Measurements from ENCODE around the gene LRR1.
"Not testable (repeated sequence)": the region's sequence is repeated elsewhere in the genome, so short reads cannot be mapped to it uniquely, and the experiment has no call there.

Gene LRR1, protein sequence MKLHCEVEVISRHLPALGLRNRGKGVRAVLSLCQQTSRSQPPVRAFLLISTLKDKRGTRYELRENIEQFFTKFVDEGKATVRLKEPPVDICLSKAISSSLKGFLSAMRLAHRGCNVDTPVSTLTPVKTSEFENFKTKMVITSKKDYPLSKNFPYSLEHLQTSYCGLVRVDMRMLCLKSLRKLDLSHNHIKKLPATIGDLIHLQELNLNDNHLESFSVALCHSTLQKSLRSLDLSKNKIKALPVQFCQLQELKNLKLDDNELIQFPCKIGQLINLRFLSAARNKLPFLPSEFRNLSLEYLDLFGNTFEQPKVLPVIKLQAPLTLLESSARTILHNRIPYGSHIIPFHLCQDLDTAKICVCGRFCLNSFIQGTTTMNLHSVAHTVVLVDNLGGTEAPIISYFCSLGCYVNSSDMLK

DNA sequence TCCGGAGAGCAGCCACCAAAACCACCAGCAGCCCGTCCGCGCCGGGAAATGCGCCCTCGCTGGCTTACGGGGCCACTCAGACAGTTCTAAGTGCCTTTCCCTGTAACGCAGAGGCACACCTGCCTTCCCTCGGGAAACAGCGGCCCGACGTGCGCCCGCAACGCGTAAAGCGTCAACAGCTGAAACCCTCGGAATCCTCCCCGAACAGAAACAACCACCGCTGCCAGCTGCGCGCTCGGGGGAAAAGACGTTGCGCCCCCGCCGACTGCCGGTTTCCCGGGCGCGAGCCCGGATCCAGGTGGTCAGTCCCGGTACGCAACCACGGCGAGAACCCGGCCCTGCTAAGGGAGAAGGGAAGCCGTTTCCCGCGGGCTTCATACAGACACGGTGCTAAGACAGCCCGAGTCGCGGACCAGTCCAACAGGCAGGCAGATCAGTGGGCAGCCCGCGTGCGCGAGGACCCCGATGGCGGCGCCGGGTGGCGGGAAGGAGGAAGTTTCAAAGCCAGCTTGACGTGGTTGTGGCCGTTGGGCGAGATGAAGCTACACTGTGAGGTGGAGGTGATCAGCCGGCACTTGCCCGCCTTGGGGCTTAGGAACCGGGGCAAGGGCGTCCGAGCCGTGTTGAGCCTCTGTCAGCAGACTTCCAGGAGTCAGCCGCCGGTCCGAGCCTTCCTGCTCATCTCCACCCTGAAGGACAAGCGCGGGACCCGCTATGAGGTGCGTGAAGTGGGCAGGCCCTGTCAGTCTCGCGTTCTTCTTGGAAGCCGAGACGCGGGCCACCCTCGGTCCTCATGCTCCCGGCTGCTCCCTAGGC is at the start of gene LRR1:
Gene LRR1 (plus strand): TSS at position 456 of the 816 bp plus-strand sequence. CDS start 81 bp downstream, at position 537.
- peak; percentile 81 for DNase-seq

DNA sequence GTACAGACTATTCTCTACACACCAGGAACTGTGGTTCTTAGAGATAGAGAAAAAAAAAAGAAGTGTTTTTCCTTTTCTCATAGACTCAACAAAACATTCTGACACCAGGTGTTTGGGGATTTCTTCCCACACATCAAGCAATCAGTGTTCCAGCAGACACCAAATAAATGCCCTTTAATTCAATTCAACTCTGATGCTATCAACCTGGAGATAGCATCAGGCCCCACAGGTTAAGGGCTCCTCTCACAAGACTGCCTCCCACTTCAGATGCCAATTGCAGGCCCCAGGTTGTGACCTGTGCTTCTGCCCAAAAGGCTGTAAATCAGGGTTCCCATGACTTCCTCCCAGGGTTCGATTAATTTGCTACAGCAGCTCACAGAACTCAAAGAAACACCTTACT is 49.3 kb upstream of the LRR1 start:
- no peak for DNase-seq

DNA sequence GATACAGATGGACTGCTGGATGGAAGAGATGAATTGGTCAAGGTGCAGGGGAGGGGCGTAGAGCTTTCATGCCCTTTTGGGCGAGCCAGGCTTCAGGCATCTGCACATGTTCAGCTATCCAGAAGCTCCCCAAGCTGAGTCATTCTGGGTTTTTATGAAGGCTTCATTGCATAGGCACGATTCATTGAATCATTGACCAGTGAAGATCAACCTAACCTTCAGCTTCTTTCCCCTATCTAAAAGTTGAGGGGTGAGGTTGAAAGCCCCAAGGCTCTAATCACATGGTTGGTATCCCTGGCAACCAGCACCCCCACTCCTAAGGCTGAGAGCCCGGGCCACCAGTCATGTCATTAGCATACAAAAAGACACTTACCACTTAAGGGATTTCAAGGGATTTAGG is 48.9 kb upstream of the LRR1 start:
- no peak for DNase-seq

DNA sequence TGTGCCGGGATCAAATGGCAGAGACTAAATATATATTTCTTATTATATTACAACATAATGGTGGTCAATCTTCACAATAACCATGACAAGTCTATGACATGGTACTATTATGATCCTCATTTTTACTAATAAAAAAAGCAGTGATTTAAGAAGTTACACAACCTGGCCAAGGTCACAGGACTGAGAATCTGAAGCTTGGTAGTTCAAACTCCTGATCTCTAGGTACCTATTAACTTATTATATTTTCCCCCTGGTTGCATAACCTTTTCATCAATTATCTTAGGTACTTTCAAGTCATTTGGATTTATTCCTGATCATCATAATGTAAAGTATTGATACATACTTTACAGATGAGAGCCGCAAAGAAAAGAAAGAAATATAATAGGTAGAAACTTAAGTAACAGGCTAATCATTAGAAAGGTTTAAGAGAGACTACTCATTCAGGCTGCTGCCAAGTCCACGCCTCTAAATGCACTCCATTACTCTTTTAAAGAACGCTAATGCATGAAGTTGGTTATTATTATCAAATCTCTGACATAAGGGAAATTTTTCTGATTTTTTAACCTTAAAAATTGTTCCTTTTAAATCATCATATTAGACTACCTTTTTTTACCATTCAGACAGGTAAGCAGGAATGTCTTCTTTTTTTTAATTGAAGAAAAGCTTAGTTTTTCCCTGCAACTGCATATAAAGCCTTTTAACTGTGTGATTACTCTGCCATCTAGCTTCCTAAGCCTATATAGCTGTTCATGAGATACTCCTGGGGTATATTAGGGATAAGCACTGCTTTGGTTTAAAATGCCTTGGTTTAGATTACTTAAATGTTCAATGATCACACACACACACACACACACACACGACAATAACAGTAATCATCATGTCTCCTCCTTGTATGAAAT is 48.2 kb upstream of the LRR1 start:
- no peak for DNase-seq

DNA sequence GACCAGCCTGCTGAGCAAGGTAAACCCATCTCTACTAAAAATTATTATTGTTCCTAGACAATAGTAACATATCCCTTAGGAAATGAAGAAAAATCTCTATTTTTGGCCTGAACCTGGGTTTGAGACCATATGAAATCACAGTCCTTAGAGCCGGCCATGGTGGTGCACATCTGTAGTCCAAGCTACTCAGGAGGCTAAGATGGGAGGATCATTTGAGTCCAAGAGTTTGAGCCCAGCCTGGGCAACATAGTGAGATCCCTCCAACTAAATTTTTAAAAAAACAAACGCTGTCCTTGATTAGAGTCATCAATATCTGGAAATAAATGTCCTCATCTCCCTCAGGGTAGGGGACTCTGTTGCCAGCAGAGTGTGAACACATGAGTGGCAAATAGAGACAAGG is 47.2 kb upstream of the LRR1 start:
- no peak for DNase-seq

DNA sequence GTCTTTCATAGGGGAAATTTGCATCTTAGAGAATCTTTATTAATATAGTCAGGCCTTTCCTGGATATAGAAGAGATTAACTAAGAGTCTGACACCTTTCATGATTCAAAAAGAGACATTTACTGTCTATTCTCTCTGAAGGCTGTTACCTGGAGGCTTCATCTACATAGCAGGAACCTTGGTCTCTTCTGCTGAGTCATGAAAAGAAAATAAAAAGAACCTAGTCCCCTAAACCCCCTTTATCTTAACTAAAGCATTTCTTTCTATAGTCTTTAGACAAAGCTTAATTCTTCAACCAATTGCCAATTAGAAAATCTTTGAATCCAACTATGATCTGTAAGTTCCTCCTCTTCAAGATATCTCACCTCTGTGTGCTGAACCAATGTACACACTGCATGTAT is 45.6 kb upstream of the LRR1 start:
- DNase-seq: no peak

DNA sequence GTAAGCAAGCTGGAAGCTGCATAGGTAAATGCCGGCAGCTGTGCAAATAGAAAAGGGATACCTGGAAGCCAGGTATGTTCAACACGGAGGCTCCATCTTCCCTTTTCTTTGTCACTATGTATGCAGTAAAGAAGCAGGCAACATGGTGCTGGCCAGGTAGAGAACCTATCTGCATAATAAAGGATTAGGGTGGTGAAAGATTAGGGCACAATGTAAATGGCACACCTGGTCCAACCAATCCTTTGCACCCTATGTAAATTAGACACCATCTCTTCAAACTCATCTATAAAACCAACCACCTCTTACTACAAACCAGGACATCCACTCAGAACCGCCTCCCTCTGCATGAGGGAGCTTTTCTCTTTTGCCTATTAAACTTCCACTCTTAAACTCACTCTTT is 44.8 kb upstream of the LRR1 start:
- no peak for DNase-seq

DNA sequence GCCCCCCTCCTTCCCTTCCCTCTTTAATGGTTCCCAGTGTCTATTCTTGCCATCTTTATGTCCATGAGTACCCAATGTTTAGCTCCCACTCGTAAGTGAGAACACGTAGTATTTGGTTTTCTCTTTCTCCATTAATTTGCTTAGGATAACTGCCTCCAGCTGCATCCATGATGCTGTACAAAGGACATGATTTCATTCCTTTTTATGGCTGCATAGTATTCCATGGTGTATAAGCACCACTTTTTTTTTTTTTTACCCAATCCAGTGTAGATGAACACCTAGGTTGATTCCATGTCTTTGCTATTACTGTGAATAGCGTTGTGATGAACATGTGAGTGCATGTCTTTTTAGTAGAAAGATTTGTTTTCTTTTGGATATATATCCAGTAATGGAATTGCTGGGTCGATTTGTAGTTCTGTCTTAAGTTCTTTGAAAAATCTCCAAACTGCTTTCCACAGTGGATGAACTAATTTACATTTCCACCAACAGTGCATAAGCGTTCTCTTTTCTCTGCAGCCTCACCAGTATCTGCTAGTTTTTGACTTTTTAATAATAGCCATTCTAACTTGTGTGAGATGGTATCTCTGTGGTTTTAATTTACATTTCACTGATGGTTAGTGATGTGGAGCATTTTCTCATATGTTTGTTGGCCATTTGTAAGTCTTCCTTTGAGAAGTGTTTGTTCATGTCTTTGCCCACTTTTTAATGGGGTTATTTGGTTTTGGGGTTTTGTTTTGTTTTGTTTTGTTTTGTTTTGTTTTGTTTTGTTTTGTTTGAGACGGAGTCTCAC is 38.6 kb upstream of the LRR1 start:
- no peak for DNase-seq

DNA sequence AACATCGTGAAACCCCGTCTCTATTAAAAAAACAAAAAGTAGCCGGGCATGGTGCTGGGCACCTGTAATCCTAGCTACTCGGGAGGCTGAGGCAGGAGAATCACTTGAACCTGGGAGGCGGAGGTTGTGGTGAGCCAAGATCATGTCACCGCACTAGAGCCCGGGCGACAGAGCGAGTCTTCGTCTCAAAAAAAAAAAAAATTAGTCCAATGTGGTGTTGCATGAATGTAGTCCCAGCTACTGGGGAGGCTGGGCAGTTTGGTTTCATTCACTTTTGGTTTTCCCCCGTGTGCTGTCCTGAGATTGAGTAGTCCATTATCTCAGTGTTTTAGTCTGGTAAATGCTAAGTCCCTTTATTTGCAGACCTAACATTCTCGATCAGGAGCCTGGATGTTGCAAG is 32.0 kb upstream of the LRR1 start:
- no peak for DNase-seq

DNA sequence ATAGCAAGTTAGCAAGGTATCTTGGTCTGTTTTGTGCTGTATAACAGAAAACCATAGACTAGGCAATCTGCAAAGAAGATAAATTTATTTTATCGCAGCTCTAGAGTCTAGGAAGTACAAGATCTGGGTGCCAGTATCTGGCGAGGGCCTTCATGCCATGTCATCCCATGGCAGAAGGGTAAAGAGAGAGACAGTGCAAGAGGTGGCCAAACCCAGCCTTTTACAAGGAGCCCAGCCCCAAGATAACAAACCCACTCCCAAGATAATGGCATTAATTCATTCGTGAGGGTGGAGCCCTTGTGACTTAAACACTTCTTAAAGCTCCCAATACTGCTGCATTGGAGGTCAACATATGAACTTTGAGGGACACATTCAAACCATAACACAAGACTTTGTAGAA is 29.5 kb upstream of the LRR1 start:
- DNase-seq: no peak

DNA sequence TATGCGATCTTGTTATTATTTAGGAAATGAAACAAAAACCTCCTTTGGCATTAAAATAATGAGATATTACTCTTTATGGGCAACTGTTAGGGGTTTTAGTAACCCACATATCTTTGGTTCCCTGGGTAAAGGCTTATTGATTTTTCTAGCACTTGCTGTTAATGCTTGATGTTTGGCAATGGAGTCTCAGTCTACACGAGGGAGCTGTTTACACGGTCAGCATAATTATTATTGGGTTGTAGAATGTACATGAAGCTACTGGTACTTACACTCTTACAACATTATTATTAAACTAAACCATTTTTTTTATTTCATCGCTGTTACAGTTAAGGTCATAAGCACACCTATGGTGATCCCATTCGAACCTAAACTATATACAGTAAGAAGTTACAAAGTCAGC is 24.7 kb upstream of the LRR1 start:
- no peak for DNase-seq

DNA sequence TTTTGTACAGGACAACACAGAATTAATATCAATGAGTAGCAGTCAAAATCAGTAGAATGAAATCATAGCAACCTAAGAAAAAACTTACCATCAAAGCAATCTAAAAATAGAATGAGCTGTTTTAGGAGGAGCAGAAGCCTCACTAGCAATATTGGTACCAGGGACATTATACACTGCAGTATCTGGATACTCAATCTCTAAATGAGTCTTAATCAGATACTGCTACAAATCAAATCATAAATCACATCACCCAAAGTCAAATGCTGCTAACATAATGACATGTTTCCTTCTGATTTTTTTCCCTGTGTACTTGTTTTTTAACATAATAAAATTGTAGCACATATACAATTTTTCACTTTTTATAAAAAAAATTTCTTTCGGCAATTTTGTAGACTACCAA is 20.6 kb upstream of the LRR1 start:
- DNase-seq: no peak

DNA sequence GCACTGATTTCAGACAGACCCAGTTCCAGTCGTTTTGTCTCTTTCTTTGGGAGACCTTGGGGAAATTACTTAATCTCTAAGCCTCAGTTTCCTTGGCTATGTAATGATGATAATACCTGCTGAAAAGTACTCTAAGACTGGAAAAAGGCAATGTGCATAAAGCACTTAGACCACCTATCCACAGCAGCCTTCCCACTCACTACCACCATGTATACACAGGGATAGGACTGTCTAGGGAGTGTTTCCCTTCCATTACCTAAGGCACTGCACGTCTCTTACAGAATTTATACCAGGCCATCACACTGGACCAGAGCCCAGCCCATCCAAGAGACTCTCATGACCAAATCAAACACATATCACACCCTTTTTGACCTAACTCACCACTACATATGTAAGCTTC is 18.9 kb upstream of the LRR1 start:
- DNase-seq: no peak

DNA sequence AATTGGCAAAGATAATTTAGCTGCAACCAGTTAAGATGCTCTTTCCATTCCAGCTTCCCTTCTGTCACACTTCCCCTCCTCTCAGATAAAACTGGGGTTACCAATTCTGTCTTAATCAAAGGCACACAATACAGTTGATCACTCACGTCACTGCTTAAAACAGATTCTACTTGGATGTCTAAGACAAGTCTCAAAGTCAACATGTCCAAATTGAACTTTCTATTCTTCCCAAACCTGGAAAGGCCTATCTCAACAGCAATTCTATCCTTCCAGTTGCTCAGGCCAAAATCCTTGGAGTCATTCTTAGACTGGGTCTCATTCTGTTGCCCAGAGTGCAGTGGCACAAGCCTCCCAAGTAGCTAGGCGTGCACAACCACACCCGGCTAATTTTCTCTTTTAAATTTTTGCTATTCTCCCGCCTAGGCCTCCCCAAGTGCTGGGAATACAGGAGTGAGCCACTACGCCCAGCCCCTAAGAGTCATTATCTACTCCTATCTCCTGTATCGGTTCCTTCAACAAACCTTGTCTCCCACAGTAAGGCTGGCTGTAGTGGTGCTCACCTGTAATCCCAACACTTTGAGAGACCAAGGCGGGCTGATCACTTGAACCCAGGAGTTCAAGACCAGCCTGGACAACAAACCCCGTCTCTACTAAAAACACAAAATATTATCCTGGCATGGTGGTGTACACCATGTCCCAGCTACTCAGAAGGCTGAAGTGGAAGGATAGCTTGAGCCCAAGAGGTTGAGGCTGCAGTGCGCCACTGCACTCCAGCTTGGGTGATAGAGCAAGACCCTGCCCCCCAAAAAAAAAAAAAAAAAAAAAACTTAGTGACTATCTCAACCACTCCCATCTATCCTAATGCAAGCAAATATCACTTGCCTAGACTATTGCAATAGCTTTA is 17.3 kb upstream of the LRR1 start:
- no peak for DNase-seq

DNA sequence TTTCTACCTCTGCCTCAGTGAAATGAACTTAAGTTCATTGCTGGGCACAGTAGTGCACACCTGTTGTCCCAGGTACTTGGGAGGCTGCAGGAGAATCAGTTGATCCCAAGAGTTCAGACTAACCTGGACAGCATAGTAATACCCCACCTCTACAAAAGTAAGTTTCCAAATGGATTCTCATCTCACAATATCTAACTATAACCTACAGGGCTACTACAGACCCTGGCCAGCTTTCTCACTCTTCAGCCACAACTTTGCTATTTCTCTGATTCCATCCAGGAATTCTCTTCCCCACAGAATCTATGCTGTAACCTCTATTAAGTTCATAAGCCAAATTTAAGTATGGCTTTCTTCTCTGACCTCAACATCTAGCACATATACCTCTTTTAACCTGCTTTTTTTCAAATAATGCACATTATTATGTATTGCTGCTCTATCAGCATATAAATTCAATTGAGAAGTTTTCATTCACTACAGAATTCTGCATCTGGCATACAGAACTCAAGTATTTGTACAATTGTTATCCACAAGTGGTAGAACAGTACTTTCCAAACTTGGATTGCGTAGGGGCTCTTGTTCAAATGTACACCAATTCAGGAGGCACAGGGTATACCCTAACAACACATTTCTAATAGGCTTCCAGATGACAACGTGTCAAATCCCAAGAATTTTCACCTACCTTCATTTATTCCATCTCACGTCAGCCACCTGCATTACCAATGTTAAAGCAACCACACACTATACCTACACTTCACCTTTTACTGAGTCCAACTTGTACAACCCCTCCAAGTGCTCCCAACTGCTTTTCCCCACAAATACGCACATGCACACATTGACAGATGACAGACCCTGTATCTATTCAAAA is 16.4 kb upstream of the LRR1 start:
- no peak for DNase-seq

DNA sequence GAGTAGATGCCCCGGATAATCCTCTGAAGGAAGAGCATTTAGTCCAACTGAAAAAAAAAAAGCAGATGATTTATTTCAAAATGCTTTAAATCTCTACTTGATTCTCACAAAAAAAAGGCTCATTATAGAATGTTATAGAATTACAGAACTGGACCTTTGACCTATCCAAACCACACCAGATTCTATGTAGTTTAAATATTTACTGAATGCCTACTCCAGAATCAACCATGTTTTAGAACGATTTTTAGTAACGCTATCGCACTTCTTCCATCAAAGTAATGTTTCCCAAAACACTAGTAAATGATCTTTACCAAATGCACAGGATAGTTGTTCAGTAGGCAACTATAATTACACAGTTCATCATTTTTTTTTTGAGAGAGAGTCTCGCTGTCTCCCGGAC is 15.1 kb upstream of the LRR1 start:
- no peak for DNase-seq

DNA sequence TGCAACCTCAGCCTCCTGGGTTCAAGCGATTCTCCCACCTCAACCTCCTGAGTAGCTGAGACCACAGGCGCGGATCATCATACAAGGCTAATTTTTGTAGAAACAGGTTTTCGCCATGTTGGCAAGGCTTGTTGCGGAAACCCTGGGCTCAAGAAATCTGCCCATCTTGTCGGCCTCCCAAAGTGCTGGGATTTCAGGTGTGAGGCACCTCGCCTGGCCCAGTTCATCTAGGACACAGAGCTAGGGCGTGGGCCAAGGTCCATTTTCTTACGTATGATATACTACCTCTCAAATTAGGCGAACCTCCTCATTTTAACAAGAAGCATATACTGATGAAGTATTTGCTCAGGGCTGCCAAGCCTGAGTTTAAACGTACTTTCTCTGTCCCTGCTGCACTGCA is 14.7 kb upstream of the LRR1 start:
- no peak for DNase-seq

DNA sequence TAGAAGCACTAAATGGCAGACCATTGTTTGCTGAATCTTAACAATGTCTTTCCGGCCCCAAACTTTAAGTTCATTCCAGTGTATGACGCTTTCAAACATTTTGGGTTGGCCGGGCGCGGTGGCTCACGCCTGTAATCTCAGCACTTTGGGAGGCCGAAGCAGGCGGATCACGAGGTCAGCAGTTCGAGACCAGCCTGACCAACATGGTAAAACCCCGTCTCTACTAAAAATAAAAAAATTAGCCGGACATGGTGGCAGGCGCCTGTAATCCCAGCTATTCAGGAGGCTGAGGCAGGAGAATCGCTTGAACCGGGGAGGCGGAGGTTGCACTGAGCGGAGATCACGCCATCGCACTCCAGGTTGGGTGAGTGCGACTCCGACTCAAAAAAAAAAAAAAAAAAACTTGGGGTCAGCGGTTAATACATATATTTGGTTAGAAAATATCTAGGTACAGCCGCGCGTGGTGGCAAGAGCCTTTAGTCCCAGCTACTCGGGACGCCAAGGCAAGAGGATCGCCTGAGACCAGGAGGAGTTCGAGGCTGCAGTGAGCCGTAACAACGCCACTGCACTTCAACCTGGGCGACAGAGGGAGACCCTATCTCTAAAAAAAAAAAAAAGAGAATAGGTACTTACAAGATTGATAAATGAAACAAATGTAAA is 13.6 kb upstream of the LRR1 start:
- DNase-seq: not testable (repeated sequence)

DNA sequence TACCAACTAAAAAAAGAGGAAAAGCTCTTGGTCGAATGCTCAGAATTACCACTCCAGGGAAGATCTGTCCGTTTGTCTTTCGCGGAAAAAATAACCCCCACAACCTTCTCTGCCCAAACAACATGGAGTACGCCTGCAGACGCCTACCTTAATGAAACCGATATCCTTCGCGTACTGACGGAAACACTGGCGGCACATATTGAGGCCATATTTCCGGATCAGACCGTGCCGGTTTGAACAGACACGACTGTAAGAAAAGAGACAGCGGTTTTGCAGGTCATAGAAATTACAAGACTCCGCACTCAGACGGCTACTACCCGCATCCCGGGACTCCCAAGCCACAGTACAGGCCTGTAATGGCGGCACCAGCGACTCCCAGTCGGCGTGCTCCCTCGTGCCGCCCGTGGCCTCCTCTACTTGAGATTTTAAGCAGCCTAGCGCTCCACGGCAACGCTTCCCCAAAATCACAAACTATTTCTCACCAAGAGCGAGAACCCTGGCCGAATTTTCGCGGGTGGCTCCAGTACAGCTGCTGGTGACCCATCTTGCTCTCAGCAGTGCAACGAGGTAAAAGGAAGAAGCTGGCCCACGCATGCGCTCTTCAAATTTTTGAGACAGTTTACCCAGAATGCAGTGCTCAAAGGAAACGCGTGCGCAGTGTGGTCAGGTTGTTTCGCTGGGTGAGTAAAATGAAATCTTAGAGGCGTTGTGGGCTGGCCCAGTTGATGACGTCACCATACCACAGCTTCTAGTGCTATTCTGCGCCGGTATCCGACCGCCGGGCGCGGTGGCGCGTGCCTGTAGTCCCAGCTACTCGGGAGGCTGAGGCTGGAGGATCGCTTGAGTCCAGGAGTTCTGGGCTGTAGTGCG is 12.7 kb upstream of the LRR1 start, which contains the start of gene RPS29:
Gene RPS29 (minus strand): TSS at position 578 of the 870 bp plus-strand sequence. CDS start 34 bp downstream, at position 544.
- peak; percentile 99 for DNase-seq
